Fibroblast of lung (primary cell): ENCODE data around the gene KRTAP16-1. TPM values are rescaled to one million over a fixed set of nuclear protein-coding genes. Genes with fewer than 3 reads are reported as not detected.

ENCODE experiments used
- DNase-seq, 2 donors: peaks; one replicate each; pipeline versions ENCODE4 v3.0.0 to v3.0.0-alpha.2; 2010; ENCODE audit warnings: low read depth in 2 of 2
- H2AFZ ChIP-seq: 2 replicates; pipeline ENCODE4 v1.5.1; 2012; ENCODE audit warnings: low read length, control low read depth, inconsistent platforms
- H3K27ac ChIP-seq: 2 replicates; pipeline ENCODE4 v1.5.1; 2011; ENCODE audit warnings: low read length, control low read depth; ENCODE audit not compliant: insufficient read depth
- H3K27me3 ChIP-seq: 2 replicates; pipeline ENCODE4 v1.5.1; 2011; ENCODE audit warnings: mild to moderate bottlenecking, low read length; ENCODE audit not compliant: control insufficient read depth, insufficient read depth
- H3K36me3 ChIP-seq: 2 replicates; pipeline ENCODE4 v1.5.1; 2011; ENCODE audit warnings: low read length; ENCODE audit not compliant: control insufficient read depth, insufficient read depth
- H3K4me1 ChIP-seq: 2 replicates; pipeline ENCODE4 v1.5.1; 2011; ENCODE audit warnings: low read length; ENCODE audit not compliant: control insufficient read depth, insufficient read depth; ENCODE audit errors: extremely low read depth
- H3K4me2 ChIP-seq: 2 replicates; pipeline ENCODE4 v1.5.1; 2011; ENCODE audit warnings: low read length, control low read depth; ENCODE audit not compliant: insufficient read depth; ENCODE audit errors: extremely low read depth
- H3K4me3 ChIP-seq, 4 experiments: fragments of 200-600 bp in 1 of 4; sonication (generic) in 1 of 4; replicated peaks in 1 of 4; 2 replicates each; pipeline ENCODE4 v1.5.1; 2011 to 2016; ENCODE audit warnings: low read length in 4 of 4, low read depth in 3 of 4, mild to moderate bottlenecking in 3 of 4, control low read depth in 2 of 4, inconsistent platforms in 1 of 4, mixed read lengths in 1 of 4; ENCODE audit not compliant: insufficient read depth in 1 of 4; ENCODE audit errors: control extremely low read depth in 1 of 4
- H3K79me2 ChIP-seq: 2 replicates; pipeline ENCODE4 v1.5.1; 2012; ENCODE audit warnings: mild to moderate bottlenecking, low read length, inconsistent platforms; ENCODE audit not compliant: control insufficient read depth, insufficient read depth
- H3K9ac ChIP-seq: 2 replicates; pipeline ENCODE4 v1.5.1; 2011; ENCODE audit warnings: mild to moderate bottlenecking, low read length, control low read depth; ENCODE audit not compliant: insufficient read depth
- H3K9me3 ChIP-seq: 2 replicates; pipeline ENCODE4 v1.5.1; 2012; ENCODE audit warnings: low read depth, low read length; ENCODE audit not compliant: control insufficient read depth, insufficient read depth
- H4K20me1 ChIP-seq: 2 replicates; pipeline ENCODE4 v1.5.1; 2011; ENCODE audit warnings: low read length; ENCODE audit not compliant: control insufficient read depth, insufficient read depth; ENCODE audit errors: extremely low read depth
- EZH2 ChIP-seq: IDR thresholded peaks from 2 replicates; pipeline ENCODE4 v1.5.1; 2012; ENCODE audit warnings: low read length, control low read depth, mild to moderate bottlenecking; ENCODE audit errors: missing control alignments
- polyA plus RNA-seq, 2 donors: library from polyadenylated mRNA; depleted of rRNA in 1 of 2; stranded (reverse) in 1 of 2; unstranded in 1 of 2; fragments of >200 nt; gene quantifications; 2 replicates each; pipeline ENCODE4 v1.2.1, GENCODE V29; 2011 to 2012; ENCODE audit warnings: missing spikeins in 1 of 2
- total RNA-seq: library from RNA; depleted of rRNA; stranded (reverse); fragments of >200 nt; gene quantifications from 2 replicates; pipeline ENCODE4 v1.2.1, GENCODE V29; 2014
- TF ChIP-seq, protein P1 (sequence below), 2 donors: IDR thresholded peaks in 1 of 2; conservative IDR thresholded peaks in 1 of 2; 1 replicate in 1 of 2; 2 replicates in 1 of 2; pipeline ENCODE4 v1.5.1; 2011 to 2012; ENCODE audit warnings: low read length in 2 of 2, control low read depth in 1 of 2, inconsistent platforms in 1 of 2, low read depth in 1 of 2, mild to moderate bottlenecking in 1 of 2

Gene KRTAP16-1
- total and polyA plus RNA-seq, 2 donors (not counting 1 experiment from before 2014, with no cell fraction given) = not detected

DNA sequence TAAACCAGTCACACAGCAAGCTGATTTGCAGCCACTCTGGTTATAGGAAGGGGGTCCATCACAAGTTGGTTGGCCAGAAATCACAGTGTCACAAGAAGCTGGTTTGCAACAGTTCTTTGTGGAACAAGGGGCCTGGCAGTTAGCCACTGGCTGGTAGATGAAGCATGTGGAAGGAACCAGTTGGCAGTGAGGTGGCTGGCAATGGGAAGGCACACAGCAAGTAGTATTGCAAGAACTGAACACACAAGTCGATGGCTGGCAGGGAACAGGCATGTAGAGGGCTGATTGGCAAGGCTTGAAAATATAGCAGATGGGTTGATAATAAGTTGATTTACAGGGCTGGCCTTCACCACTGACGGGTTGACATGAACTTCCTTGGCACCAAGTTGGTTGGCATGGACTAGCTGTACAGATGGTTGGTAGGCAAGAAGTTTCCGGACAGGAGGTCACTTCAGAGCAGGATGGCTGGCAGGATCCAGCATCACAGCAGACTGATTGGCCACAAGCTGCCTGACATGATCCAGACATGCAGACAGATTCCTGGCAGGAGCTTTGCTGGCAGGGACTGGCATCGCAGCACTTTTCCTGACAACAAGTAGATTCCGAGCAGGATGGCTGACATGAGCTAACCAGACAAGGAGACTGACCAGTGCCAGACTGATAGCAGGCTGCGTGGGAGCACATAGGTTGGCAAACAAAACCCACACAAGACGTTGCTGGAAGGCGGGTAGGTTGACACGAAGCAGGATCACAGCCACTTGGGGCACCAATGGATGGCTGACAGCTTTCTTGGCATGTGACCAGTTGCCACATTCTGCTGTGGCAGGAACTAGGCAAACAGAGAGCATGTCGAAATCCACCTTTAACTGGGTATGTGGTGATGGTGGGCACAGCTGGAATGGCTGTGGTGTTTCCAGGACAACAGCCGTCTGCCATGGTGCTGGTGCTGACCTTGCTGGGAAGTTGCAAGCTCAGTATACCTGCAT lies 6.9 kb downstream of the KRTAP16-1 start, which contains the start of gene KRTAP29-1:
KRTAP29-1 (minus strand) TSS at position 936 of the 986 bp plus-strand sequence; CDS start at position 936, 0 bp downstream.
- Histone ChIP-seq H2AFZ (no peak within 1 kb of the TSS), H3K27me3 (peaks cover 16% of the 10 kb centered on the region), H3K9me3 (no peaks in the 10 kb centered on the region), H3K9ac (no peak within 1 kb of the TSS), H3K4me2 (no peak within 1 kb of the TSS), H3K36me3 (no peaks in the 10 kb centered on the region), H3K4me1 (no peaks in the 10 kb centered on the region), H4K20me1 (no peaks in the 10 kb centered on the region), H3K27ac (no peak within 1 kb of the TSS), H3K79me2 (no peaks in the 10 kb centered on the region), H3K4me3 (no peak within 1 kb of the TSS)
- DNase-seq = no peak
- TF ChIP-seq EZH2 = no peak
- TF ChIP-seq, protein P1, sequence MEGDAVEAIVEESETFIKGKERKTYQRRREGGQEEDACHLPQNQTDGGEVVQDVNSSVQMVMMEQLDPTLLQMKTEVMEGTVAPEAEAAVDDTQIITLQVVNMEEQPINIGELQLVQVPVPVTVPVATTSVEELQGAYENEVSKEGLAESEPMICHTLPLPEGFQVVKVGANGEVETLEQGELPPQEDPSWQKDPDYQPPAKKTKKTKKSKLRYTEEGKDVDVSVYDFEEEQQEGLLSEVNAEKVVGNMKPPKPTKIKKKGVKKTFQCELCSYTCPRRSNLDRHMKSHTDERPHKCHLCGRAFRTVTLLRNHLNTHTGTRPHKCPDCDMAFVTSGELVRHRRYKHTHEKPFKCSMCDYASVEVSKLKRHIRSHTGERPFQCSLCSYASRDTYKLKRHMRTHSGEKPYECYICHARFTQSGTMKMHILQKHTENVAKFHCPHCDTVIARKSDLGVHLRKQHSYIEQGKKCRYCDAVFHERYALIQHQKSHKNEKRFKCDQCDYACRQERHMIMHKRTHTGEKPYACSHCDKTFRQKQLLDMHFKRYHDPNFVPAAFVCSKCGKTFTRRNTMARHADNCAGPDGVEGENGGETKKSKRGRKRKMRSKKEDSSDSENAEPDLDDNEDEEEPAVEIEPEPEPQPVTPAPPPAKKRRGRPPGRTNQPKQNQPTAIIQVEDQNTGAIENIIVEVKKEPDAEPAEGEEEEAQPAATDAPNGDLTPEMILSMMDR (conservative IDR thresholded peaks at IDR 0.05 in 1 of 2, IDR thresholded peaks at IDR 0.05 in 1 of 2; ENCODE audit: low read depth in 1 of 2, low read length in 2 of 2) = no peak

GRCh38 chr17:41301204-41301790 lies 7.8 kb downstream of the KRTAP16-1 start:
- H3K4me3 ChIP-seq = no peak overlapping the region

More at GRCh38 chr17:41301204-41301790, 7.8 kb downstream of the KRTAP16-1 start:
- no peak overlapping the region for H3K27ac ChIP-seq
- H2AFZ ChIP-seq = no peak overlapping the region
- H3K9ac ChIP-seq = no peak overlapping the region
- H4K20me1 ChIP-seq = no peaks in the 10 kb centered on the region
- no peaks in the 10 kb centered on the region for H3K36me3 ChIP-seq
- TF ChIP-seq, protein P1 (conservative IDR thresholded peaks at IDR 0.05 in 1 of 2, IDR thresholded peaks at IDR 0.05 in 1 of 2; ENCODE audit: low read depth in 1 of 2, low read length in 2 of 2) = no peak
- TF ChIP-seq EZH2 = no peak
- no peaks in the 10 kb centered on the region for H3K9me3 ChIP-seq
- no peaks in the 10 kb centered on the region for H3K4me1 ChIP-seq
- no peaks in the 10 kb centered on the region for H3K79me2 ChIP-seq
- H3K27me3 ChIP-seq = peaks cover 12% of the 10 kb centered on the region
- DNase-seq = peak in 1 of 2 donors; percentile 11
- no peak overlapping the region for H3K4me2 ChIP-seq
